Nephron (organoid): ENCODE results near the gene ISYNA1.
A peak's percentile ranks its signal among the peaks of the same experiment; 100 is the strongest.

Experiments used
- H3K27ac Mint-ChIP-seq, 3 experiments: 2 replicates each; pipeline ENCODE4 v1.8.0; 2020; ENCODE audit warnings: mixed read lengths in 3 of 3, mild to moderate bottlenecking in 2 of 3, moderate library complexity in 1 of 3
- H3K27me3 Mint-ChIP-seq: 2 replicates; pipeline ENCODE4 v1.8.0; 2021; ENCODE audit warnings: low read depth, mild to moderate bottlenecking, moderate library complexity, mixed read lengths
- H3K36me3 Mint-ChIP-seq: 2 replicates; pipeline ENCODE4 v1.8.0; 2020; ENCODE audit warnings: low read depth, mixed read lengths
- H3K4me1 Mint-ChIP-seq: 2 replicates; pipeline ENCODE4 v1.8.0; 2020; ENCODE audit warnings: mixed read lengths
- H3K4me3 Mint-ChIP-seq, 3 experiments: 2 replicates each; pipeline ENCODE4 v1.8.0; 2020; ENCODE audit warnings: mild to moderate bottlenecking in 3 of 3, mixed read lengths in 3 of 3, moderate library complexity in 2 of 3
- H3K9me3 Mint-ChIP-seq: 2 replicates; pipeline ENCODE4 v1.8.0; 2020; ENCODE audit warnings: mixed read lengths
- CTCF ChIP-seq, 3 experiments: fragments of 200-600 bp; sonication (generic); IDR thresholded peaks; one replicate each; pipeline ENCODE4 v1.5.0; 2021; ENCODE audit warnings: antibody characterized with exemption in 3 of 3; ENCODE audit not compliant: unreplicated experiment in 3 of 3

ISYNA1 gene

GRCh38 chr19:18456974-18457373, 19.0 kb upstream of the ISYNA1 start:
- H3K9me3 Mint-ChIP-seq, result no peaks in the 10 kb centered on the region
- peaks cover 38% of the 10 kb centered on the region for H3K4me1 Mint-ChIP-seq
- no peak overlapping the region for H3K4me3 Mint-ChIP-seq
- H3K36me3 Mint-ChIP-seq, result peaks cover 35% of the 10 kb centered on the region
- no peak overlapping the region for H3K27ac Mint-ChIP-seq
- H3K27me3 Mint-ChIP-seq, result no peaks in the 10 kb centered on the region
- TF ChIP-seq CTCF (IDR thresholded peaks at IDR 0.05; ENCODE audit: unreplicated experiment in 3 of 3), result no peak

- H3K36me3 Mint-ChIP-seq, result peaks cover 28% of the 10 kb centered on the region
- no peaks in the 10 kb centered on the region for H3K9me3 Mint-ChIP-seq
- no peak overlapping the region for H3K27ac Mint-ChIP-seq
- no peak overlapping the region for H3K4me3 Mint-ChIP-seq
- H3K27me3 Mint-ChIP-seq, result no peaks in the 10 kb centered on the region
- H3K4me1 Mint-ChIP-seq, result peaks cover 31% of the 10 kb centered on the region
- no peak for TF ChIP-seq CTCF (IDR thresholded peaks at IDR 0.05; ENCODE audit: unreplicated experiment in 3 of 3)
These were observed 18.3 kb upstream of the ISYNA1 start for GRCh38 chr19:18456279-18456678.

GRCh38 chr19:18453269-18454024, 15.5 kb upstream of the ISYNA1 start:
- peaks cover 36% of the 10 kb centered on the region for H3K36me3 Mint-ChIP-seq
- H3K9me3 Mint-ChIP-seq, result no peaks in the 10 kb centered on the region
- peaks cover 23% of the 10 kb centered on the region for H3K4me1 Mint-ChIP-seq
- TF ChIP-seq CTCF (IDR thresholded peaks at IDR 0.05; ENCODE audit: unreplicated experiment in 3 of 3), result no peak
- no peaks in the 10 kb centered on the region for H3K27me3 Mint-ChIP-seq
- peak overlapping the region in 1 of 3 experiments; percentile 16 for H3K27ac Mint-ChIP-seq
- no peak overlapping the region for H3K4me3 Mint-ChIP-seq

GRCh38 chr19:18452386-18452785, 14.5 kb upstream of the ISYNA1 start:
- no peak for TF ChIP-seq CTCF (IDR thresholded peaks at IDR 0.05; ENCODE audit: unreplicated experiment in 3 of 3)
- H3K27me3 Mint-ChIP-seq, result no peaks in the 10 kb centered on the region
- peaks cover 23% of the 10 kb centered on the region for H3K4me1 Mint-ChIP-seq
- no peaks in the 10 kb centered on the region for H3K9me3 Mint-ChIP-seq
- no peak overlapping the region for H3K4me3 Mint-ChIP-seq
- peak overlapping the region in 2 of 3 experiments; percentile 45 to 51 for H3K27ac Mint-ChIP-seq
- peaks cover 32% of the 10 kb centered on the region for H3K36me3 Mint-ChIP-seq

- TF ChIP-seq CTCF (IDR thresholded peaks at IDR 0.05; ENCODE audit: unreplicated experiment in 3 of 3), result peak; percentile 95 to 97 (median 97)
- H3K9me3 Mint-ChIP-seq, result no peaks in the 10 kb centered on the region
- H3K27me3 Mint-ChIP-seq, result no peaks in the 10 kb centered on the region
- H3K4me1 Mint-ChIP-seq, result peaks cover 32% of the 10 kb centered on the region
- H3K4me3 Mint-ChIP-seq, result no peak overlapping the region
- H3K27ac Mint-ChIP-seq, result no peak overlapping the region
- H3K36me3 Mint-ChIP-seq, result peaks cover 28% of the 10 kb centered on the region
These were observed 13.3 kb upstream of the ISYNA1 start for GRCh38 chr19:18450931-18451836.
